KMS-11 (cell line): ENCODE data around the gene UTY.

Experiments
- H2AFZ ChIP-seq: fragments of 200-600 bp; sonication (generic); 2 replicates; pipeline ENCODE4 v1.6.1; 2016; ENCODE audit warnings: antibody characterized with exemption, mixed run types, low read depth
- H3K27ac ChIP-seq: fragments of 200-600 bp; sonication (generic); 2 replicates; pipeline ENCODE4 v1.6.1; 2016; ENCODE audit warnings: mild to moderate bottlenecking, mixed run types
- H3K27me3 ChIP-seq: fragments of 200-600 bp; sonication (generic); 2 replicates; pipeline ENCODE4 v1.6.1; 2017; ENCODE audit warnings: mild to moderate bottlenecking, low read depth, mixed run types, moderate library complexity; ENCODE audit not compliant: insufficient read depth
- H3K36me3 ChIP-seq: fragments of 200-600 bp; sonication (generic); 2 replicates; pipeline ENCODE4 v1.6.1; 2017; ENCODE audit warnings: mild to moderate bottlenecking, mixed run types; ENCODE audit not compliant: insufficient read depth
- H3K4me1 ChIP-seq: fragments of 200-600 bp; sonication (generic); 2 replicates; pipeline ENCODE4 v1.6.1; 2016; ENCODE audit warnings: mild to moderate bottlenecking, low read depth, mixed run types; ENCODE audit not compliant: poor library complexity, severe bottlenecking
- H3K4me2 ChIP-seq: fragments of 200-600 bp; sonication (generic); 2 replicates; pipeline ENCODE4 v1.7.0; 2016; ENCODE audit warnings: mild to moderate bottlenecking, mixed run types
- H3K4me3 ChIP-seq: fragments of 200-600 bp; sonication (generic); IDR thresholded peaks from 2 replicates; pipeline ENCODE4 v1.6.1; 2017; ENCODE audit warnings: low read depth, low read length, mixed read lengths; ENCODE audit not compliant: insufficient read depth
- H3K79me2 ChIP-seq: fragments of 200-600 bp; sonication (generic); 2 replicates; pipeline ENCODE4 v1.6.1; 2016; ENCODE audit warnings: low read depth, mixed run types; ENCODE audit not compliant: insufficient read depth
- H3K9ac ChIP-seq: fragments of 200-600 bp; sonication (generic); 2 replicates; pipeline ENCODE4 v1.6.1; 2016; ENCODE audit warnings: mild to moderate bottlenecking, mixed run types
- H4K20me1 ChIP-seq: fragments of 200-600 bp; sonication (generic); 2 replicates; pipeline ENCODE4 v1.6.1; 2016; ENCODE audit warnings: mild to moderate bottlenecking, mixed run types; ENCODE audit not compliant: insufficient read depth
- TF ChIP-seq, protein P1 (sequence below): fragments of 200-600 bp; sonication (generic); conservative IDR thresholded peaks from 2 replicates; pipeline ENCODE4 v1.6.1; 2017; ENCODE audit warnings: low read depth, mild to moderate bottlenecking, antibody characterized with exemption, low read length, moderate library complexity, mixed read lengths

UTY gene

GRCh38 chrY:13351443-13351842 is 128.4 kb downstream of the UTY start:
- H3K27me3 ChIP-seq = no peaks in the 10 kb centered on the region
- H3K4me3 ChIP-seq = no peak overlapping the region
- TF ChIP-seq, protein P1, sequence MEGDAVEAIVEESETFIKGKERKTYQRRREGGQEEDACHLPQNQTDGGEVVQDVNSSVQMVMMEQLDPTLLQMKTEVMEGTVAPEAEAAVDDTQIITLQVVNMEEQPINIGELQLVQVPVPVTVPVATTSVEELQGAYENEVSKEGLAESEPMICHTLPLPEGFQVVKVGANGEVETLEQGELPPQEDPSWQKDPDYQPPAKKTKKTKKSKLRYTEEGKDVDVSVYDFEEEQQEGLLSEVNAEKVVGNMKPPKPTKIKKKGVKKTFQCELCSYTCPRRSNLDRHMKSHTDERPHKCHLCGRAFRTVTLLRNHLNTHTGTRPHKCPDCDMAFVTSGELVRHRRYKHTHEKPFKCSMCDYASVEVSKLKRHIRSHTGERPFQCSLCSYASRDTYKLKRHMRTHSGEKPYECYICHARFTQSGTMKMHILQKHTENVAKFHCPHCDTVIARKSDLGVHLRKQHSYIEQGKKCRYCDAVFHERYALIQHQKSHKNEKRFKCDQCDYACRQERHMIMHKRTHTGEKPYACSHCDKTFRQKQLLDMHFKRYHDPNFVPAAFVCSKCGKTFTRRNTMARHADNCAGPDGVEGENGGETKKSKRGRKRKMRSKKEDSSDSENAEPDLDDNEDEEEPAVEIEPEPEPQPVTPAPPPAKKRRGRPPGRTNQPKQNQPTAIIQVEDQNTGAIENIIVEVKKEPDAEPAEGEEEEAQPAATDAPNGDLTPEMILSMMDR = no peak
- no peak overlapping the region for H3K9ac ChIP-seq
- no peaks in the 10 kb centered on the region for H3K4me1 ChIP-seq
- H3K4me2 ChIP-seq = no peak overlapping the region
- H3K27ac ChIP-seq = no peak overlapping the region
- no peak overlapping the region for H2AFZ ChIP-seq
- no peaks in the 10 kb centered on the region for H3K36me3 ChIP-seq
- no peaks in the 10 kb centered on the region for H4K20me1 ChIP-seq
- H3K79me2 ChIP-seq = no peaks in the 10 kb centered on the region

DNA sequence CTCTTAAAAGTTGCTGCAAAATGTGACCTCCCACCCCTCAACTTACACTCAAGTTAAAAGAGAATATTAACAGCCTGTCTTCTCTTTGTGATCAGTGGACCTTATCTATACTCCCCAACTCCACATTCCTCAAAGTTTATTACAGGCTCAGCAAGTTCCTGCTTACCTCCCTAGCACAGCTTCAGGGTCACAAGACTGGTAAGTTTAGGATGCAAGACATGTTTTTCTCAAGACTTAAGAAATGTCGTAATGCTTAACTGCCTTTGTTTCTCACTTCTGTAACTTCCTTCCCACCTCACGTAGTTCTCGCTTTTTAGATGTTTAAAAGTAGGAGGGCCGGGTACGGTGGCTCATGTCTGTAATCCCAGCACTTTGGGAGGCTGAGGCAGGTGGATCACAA is 132.7 kb downstream of the UTY start:
- H3K36me3 ChIP-seq = no peaks in the 10 kb centered on the region
- H3K4me1 ChIP-seq = no peaks in the 10 kb centered on the region
- no peaks in the 10 kb centered on the region for H3K79me2 ChIP-seq
- H3K27ac ChIP-seq = no peak overlapping the region
- TF ChIP-seq, protein P1 = no peak
- H3K27me3 ChIP-seq = no peaks in the 10 kb centered on the region
- no peaks in the 10 kb centered on the region for H4K20me1 ChIP-seq
- no peak overlapping the region for H2AFZ ChIP-seq
- no peak overlapping the region for H3K4me2 ChIP-seq
- H3K4me3 ChIP-seq = no peak overlapping the region
- H3K9ac ChIP-seq = no peak overlapping the region

GRCh38 chrY:13345549-13345948 is 134.3 kb downstream of the UTY start:
- no peaks in the 10 kb centered on the region for H3K36me3 ChIP-seq
- no peaks in the 10 kb centered on the region for H3K4me1 ChIP-seq
- no peak overlapping the region for H3K4me2 ChIP-seq
- H2AFZ ChIP-seq = no peak overlapping the region
- no peak overlapping the region for H3K27ac ChIP-seq
- H3K79me2 ChIP-seq = no peaks in the 10 kb centered on the region
- TF ChIP-seq, protein P1 = no peak
- H3K4me3 ChIP-seq = no peak overlapping the region
- H4K20me1 ChIP-seq = no peaks in the 10 kb centered on the region
- no peaks in the 10 kb centered on the region for H3K27me3 ChIP-seq
- H3K9ac ChIP-seq = no peak overlapping the region

- Histone ChIP-seq H3K36me3 (no peaks in the 10 kb centered on the region), H3K27ac (no peak overlapping the region), H4K20me1 (no peaks in the 10 kb centered on the region), H3K79me2 (no peaks in the 10 kb centered on the region), H2AFZ (no peak overlapping the region), H3K4me1 (no peaks in the 10 kb centered on the region), H3K4me3 (no peak overlapping the region), H3K27me3 (no peaks in the 10 kb centered on the region), H3K4me2 (no peak overlapping the region), H3K9ac (no peak overlapping the region)
- TF ChIP-seq, protein P1 = no peak
Observed at GRCh38 chrY:13343307-13343946, 136.4 kb downstream of the UTY start.
